HG03196 (cell line): ENCODE data around the gene BTBD1.
A peak's percentile ranks its signal among the peaks of the same experiment; 100 is the strongest.

Experiments used
- ATAC-seq: cut with Tn5 transposase; IDR thresholded peaks from one replicate; pipeline ENCODE4 v1.9.1; 2021; ENCODE audit not compliant: unreplicated experiment

The BTBD1 gene

GRCh38 chr15:82995076-82995475 lies 72.0 kb downstream of the BTBD1 start:
- ATAC-seq, result no peak

DNA sequence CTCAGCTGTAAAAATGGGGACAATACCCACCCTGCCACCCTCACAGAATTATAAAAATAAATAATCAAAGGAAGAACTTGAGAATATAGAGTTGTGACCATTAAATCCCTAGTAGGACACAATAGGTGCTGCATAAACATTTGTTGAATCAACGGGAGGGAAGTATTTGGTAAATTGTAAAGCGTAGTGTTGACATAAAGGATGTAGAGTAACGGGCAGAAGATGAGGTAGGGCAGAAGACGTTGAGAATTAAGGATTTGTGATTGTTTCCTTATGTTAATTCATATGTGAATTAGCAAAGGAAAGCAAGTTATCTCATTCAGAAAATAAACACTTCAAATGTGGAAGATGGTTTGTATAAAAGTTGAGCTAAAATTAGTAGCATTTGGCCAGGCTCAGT lies 73.9 kb downstream of the BTBD1 start:
- ATAC-seq, result no peak

GRCh38 chr15:82992436-82992998 lies 74.5 kb downstream of the BTBD1 start:
- ATAC-seq, result no peak

GRCh38 chr15:82986442-82986780 lies 80.6 kb downstream of the BTBD1 start:
- no peak for ATAC-seq

GRCh38 chr15:82985688-82986441 lies 81.2 kb downstream of the BTBD1 start, which contains the start of gene RAMAC:
TSS of gene RAMAC (plus strand) at chr15:82986210. CDS start at chr15:82989019, 2,809 bp downstream.
- peak; percentile 93 for ATAC-seq

GRCh38 chr15:82980981-82981380 lies 86.1 kb downstream of the BTBD1 start:
- no peak for ATAC-seq

DNA sequence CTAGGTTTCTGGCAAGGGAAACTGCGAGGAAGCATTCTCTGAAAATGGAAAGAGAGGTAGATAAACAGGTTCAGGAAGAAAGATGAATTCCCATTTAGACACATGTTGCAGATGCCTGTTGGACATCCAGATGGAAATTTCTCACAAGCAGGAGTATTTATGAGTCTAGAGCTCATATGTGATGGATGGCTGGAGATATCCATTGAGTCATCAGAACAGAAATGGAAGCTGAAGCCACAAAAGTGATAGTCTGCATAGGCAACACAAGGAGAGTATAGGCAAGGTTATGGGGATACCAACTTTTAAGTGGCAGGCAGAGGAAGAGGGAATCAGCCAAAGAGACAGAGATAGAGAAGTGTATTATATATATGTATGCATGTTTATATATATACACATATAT lies 87.3 kb downstream of the BTBD1 start:
- ATAC-seq, result no peak

GRCh38 chr15:82978438-82978837 lies 88.6 kb downstream of the BTBD1 start:
- no peak for ATAC-seq

- no peak for ATAC-seq
Measured at GRCh38 chr15:82977076-82977475, 90.0 kb downstream of the BTBD1 start.

DNA sequence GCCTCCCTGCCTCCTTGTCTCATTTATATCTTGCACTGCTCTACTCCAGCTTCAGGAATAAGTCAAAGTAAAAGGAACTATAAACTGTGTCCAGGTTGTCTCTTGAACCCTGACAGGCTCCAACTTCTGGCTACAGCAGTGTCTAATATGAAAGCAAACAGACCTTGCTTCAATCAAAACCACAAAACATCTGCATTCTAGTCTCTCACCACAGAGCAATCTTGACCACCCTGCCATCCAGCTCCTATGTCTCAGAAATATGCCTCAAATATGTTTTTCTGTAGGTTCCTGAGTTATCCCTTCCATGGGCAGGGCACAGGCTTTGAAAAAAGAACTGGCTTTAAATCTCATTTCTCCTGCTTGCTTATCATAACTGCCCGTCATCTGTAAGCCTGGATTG lies 94.1 kb downstream of the BTBD1 start:
- no peak for ATAC-seq

- no peak for ATAC-seq
Measured at GRCh38 chr15:82971218-82971984, 95.7 kb downstream of the BTBD1 start.

- ATAC-seq, result no peak
Measured at GRCh38 chr15:82970696-82971095, 96.4 kb downstream of the BTBD1 start.

- ATAC-seq, result no peak
Measured at GRCh38 chr15:82970078-82970686, 96.9 kb downstream of the BTBD1 start.

DNA sequence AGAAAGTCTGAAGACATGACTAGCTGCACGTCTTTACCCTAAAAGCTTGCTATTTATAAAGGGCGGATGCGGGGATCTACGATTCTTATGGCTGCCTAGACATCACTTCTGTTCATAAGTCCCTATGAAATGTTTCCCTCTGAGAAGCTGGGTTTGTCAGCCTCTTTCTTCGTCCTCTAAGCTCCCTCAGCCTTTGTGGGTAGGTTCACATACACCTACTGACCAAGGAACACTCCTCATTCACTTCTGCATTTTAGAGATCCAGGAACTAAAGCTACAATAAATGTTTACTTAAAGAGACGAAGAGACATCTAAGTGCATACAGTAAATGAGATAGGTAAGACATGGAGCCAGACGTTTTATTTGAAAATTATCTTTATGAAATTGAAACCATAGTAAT lies 97.7 kb downstream of the BTBD1 start:
- no peak for ATAC-seq

DNA sequence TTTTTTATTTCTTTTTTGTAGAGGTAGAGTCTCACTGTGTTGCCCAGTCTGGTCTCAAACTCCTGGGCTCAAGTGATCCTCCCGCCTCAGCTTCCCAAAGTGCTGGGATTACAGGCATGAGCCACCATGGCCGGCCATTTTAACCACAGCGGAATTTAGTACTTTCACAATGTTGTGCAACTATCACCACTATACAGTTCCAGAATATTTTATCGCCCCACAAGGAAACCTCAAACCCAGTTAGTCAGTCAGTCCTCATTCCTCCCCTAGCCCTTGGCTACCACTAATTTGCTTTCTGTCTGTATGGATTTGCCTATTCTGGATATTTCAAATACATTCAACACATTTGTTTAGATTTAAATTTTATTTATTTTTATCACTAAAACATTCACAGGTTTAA lies 99.0 kb downstream of the BTBD1 start:
- no peak for ATAC-seq

DNA sequence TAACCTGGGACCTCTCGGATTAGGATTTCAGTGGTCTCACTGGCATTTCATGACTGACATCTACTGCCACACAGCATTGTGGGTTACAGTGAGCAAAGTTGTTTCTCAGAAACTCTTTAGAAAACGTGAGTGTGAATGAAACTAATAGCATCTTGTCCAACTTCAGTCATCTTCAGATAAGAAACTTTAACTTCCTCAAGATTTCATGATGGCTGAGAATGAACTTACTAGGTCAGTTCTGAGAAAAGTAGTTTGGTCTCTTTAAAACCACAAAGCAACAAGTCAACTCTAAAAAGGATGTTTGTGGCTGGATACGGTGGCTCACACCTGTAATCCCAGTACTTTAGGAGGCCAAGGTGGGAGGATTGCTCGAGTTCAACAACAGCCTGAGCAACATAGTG lies 100.4 kb downstream of the BTBD1 start:
- ATAC-seq, result peak; percentile 91
